Left renal pelvis (tissue), 4 donors: Measurements from ENCODE around the gene ASTL. TPM values are rescaled to one million over a fixed set of nuclear protein-coding genes. Genes with fewer than 3 reads are reported as not detected.

Experiments used
- DNase-seq, 4 donors: peaks; one replicate each; pipeline ENCODE4 v3.0.0-alpha.2; 2013; ENCODE audit warnings: low read depth in 4 of 4, low spot score in 3 of 4
- polyA plus RNA-seq, 4 donors: library from polyadenylated mRNA; unstranded; fragments of 120-200 nt; gene quantifications; one replicate each; pipeline ENCODE4 v1.2.1, GENCODE V29; 2013; ENCODE audit not compliant: insufficient read length in 4 of 4

The ASTL gene
- polyA plus RNA-seq, 4 donors, result 0.10 to 0.15 (median 0.14) TPM; not detected in 1

- DNase-seq, result no peak
Observed at GRCh38 chr2:96131813-96132745, 6.2 kb downstream of the ASTL start.

- DNase-seq, result no peak
Observed at GRCh38 chr2:96131152-96131812, 7.0 kb downstream of the ASTL start.

- DNase-seq, result no peak
Observed at GRCh38 chr2:96130483-96130882, 7.8 kb downstream of the ASTL start.

GRCh38 chr2:96129528-96130120 is 8.7 kb downstream of the ASTL start:
- DNase-seq, result no peak

GRCh38 chr2:96128456-96128855 is 9.8 kb downstream of the ASTL start:
- DNase-seq, result no peak

GRCh38 chr2:96124406-96125265 is 13.7 kb downstream of the ASTL start:
- no peak for DNase-seq

GRCh38 chr2:96123936-96124335 is 14.4 kb downstream of the ASTL start:
- DNase-seq, result no peak

- DNase-seq, result no peak
Observed at GRCh38 chr2:96123290-96123689, 15.0 kb downstream of the ASTL start.

GRCh38 chr2:96122391-96122790 is 15.9 kb downstream of the ASTL start:
- no peak for DNase-seq

- DNase-seq, result no peak
Observed at GRCh38 chr2:96121414-96121813, 16.9 kb downstream of the ASTL start.

- DNase-seq, result no peak
Observed at GRCh38 chr2:96120991-96121390, 17.3 kb downstream of the ASTL start.

- no peak for DNase-seq
Observed at GRCh38 chr2:96120091-96120720, 18.1 kb downstream of the ASTL start.

- DNase-seq, result no peak
Observed at GRCh38 chr2:96119389-96119751, 18.9 kb downstream of the ASTL start.

GRCh38 chr2:96118698-96119388 is 19.5 kb downstream of the ASTL start:
- no peak for DNase-seq

- no peak for DNase-seq
Observed at GRCh38 chr2:96117701-96118588, 20.4 kb downstream of the ASTL start.

- no peak for DNase-seq
Observed at GRCh38 chr2:96116879-96117533, 21.3 kb downstream of the ASTL start.

GRCh38 chr2:96116424-96116878 is 21.9 kb downstream of the ASTL start, which contains the start of gene ADRA2B:
Gene ADRA2B (minus strand): TSS chr2:96116571. CDS start chr2:96116149, 422 bp downstream.
- peak; percentile 50 to 65 (median 58) for DNase-seq
